Endometrial microvascular endothelial cells (primary cell): ENCODE data around the gene OMG. TPM values are rescaled to one million over a fixed set of nuclear protein-coding genes. Genes with fewer than 3 reads are reported as not detected.
"Not testable (repeated sequence)": the region's sequence is repeated elsewhere in the genome, so short reads cannot be mapped to it uniquely, and the experiment has no call there.

Experiments
- in situ Hi-C: cut with HindIII; loops from 2 replicates; pipeline ENCODE4 v1.10.0; 2017; ENCODE audit warnings: low sequenced_read_pairs, low pct_unique_long_range_greater_than_20kb; ENCODE audit errors: inconsistent ontology term
- total RNA-seq: library from RNA; depleted of rRNA; stranded (reverse); fragments of >200 nt; gene quantifications from one replicate; pipeline ENCODE4 v1.2.3, GENCODE V29; 2015; ENCODE audit errors: inconsistent ontology term

Gene OMG
- not detected for total RNA-seq

GRCh38 chr17:31297090-31297489 lies at the start of gene OMG:
OMG (minus strand) TSS chr17:31297239; CDS start chr17:31296331, 908 bp downstream.
- in situ Hi-C loops = no loop called here

GRCh38 chr17:31345191-31345747 lies 48.2 kb upstream of the OMG start:
- in situ Hi-C loops = not testable (repeated sequence)

- in situ Hi-C loops = no loop called here
Measured at GRCh38 chr17:31339906-31340661, 43.0 kb upstream of the OMG start.

GRCh38 chr17:31329221-31329620 lies 32.2 kb upstream of the OMG start:
- in situ Hi-C loops = no loop called here

GRCh38 chr17:31328160-31328535 lies 31.1 kb upstream of the OMG start:
- in situ Hi-C loops = no loop called here

GRCh38 chr17:31327534-31328159 lies 30.6 kb upstream of the OMG start:
- in situ Hi-C loops = no loop called here

GRCh38 chr17:31323551-31323950 lies 26.5 kb upstream of the OMG start:
- in situ Hi-C loops = no loop called here

GRCh38 chr17:31321966-31322365 lies 24.9 kb upstream of the OMG start:
- in situ Hi-C loops = no loop called here

- in situ Hi-C loops = no loop called here
Measured at GRCh38 chr17:31321481-31321880, 24.4 kb upstream of the OMG start, which contains the start of gene EVI2A. EVI2A (minus strand) TSS chr17:31321622; CDS start chr17:31319013, 2,609 bp downstream.

GRCh38 chr17:31320791-31321190 lies 23.8 kb upstream of the OMG start:
- in situ Hi-C loops = no loop called here

- in situ Hi-C loops = no loop called here
Measured at GRCh38 chr17:31320241-31320640, 23.2 kb upstream of the OMG start.

- in situ Hi-C loops = no loop called here
Measured at GRCh38 chr17:31318851-31319661, 22.0 kb upstream of the OMG start.

GRCh38 chr17:31318298-31318801 lies 21.3 kb upstream of the OMG start:
- in situ Hi-C loops = no loop called here

- in situ Hi-C loops = no loop called here
Measured at GRCh38 chr17:31314782-31315100, 17.7 kb upstream of the OMG start.

GRCh38 chr17:31313982-31314781 lies 17.1 kb upstream of the OMG start, which contains the start of gene EVI2B:
EVI2B (minus strand) TSS chr17:31314054; CDS start chr17:31305609, 8,445 bp downstream.
- in situ Hi-C loops = no loop called here

GRCh38 chr17:31312223-31312622 lies 15.2 kb upstream of the OMG start:
- in situ Hi-C loops = not testable (repeated sequence)

GRCh38 chr17:31311526-31311925 lies 14.5 kb upstream of the OMG start:
- in situ Hi-C loops = no loop called here

- in situ Hi-C loops = no loop called here
Measured at GRCh38 chr17:31310886-31311285, 13.8 kb upstream of the OMG start.
